ENCODE results near the gene PARD3. TPM values are rescaled to one million over a fixed set of nuclear protein-coding genes. Genes with fewer than 3 reads are reported as not detected.

The PARD3 gene
- total RNA-seq, 1 donor from 2014 or later = 97.8 TPM

GRCh38 chr10:34345383-34345782 is 469.7 kb downstream of the PARD3 start:
- TF ChIP-seq CTCF (conservative IDR thresholded peaks at IDR 0.05; ENCODE audit: low read depth, low read length) = no peak
- H3K4me3 ChIP-seq (ENCODE audit: low read depth, low read length) = no peak overlapping the region
- no peak for DNase-seq (ENCODE audit: low read depth)

GRCh38 chr10:34343764-34344163 is 471.3 kb downstream of the PARD3 start:
- no peak for DNase-seq (ENCODE audit: low read depth)
- H3K4me3 ChIP-seq (ENCODE audit: low read depth, low read length) = no peak overlapping the region
- no peak for TF ChIP-seq CTCF (conservative IDR thresholded peaks at IDR 0.05; ENCODE audit: low read depth, low read length)

DNA sequence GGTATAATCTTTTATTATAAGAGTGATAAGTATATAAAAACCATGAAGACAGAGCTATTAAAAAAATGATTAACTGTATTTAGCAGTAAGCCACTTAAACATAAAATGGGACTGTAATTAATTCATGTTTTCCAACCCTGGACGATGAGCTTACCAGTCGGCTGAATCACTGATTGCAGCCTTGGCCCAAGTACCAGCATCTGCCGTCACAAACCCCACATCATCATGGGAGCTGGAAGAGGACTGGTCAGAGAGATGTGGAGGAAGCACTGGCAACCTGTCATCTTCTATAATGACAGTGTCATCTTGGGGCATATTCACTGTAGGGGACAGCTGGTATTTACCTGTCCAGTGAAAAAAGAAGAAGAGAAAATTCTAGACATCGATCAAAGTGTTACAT is 473.6 kb downstream of the PARD3 start:
- no peak for TF ChIP-seq CTCF (conservative IDR thresholded peaks at IDR 0.05; ENCODE audit: low read depth, low read length)
- no peak overlapping the region for H3K4me3 ChIP-seq (ENCODE audit: low read depth, low read length)
- DNase-seq (ENCODE audit: low read depth) = no peak

GRCh38 chr10:34340934-34341333 is 474.2 kb downstream of the PARD3 start:
- no peak overlapping the region for H3K4me3 ChIP-seq (ENCODE audit: low read depth, low read length)
- no peak for DNase-seq (ENCODE audit: low read depth)
- no peak for TF ChIP-seq CTCF (conservative IDR thresholded peaks at IDR 0.05; ENCODE audit: low read depth, low read length)

DNA sequence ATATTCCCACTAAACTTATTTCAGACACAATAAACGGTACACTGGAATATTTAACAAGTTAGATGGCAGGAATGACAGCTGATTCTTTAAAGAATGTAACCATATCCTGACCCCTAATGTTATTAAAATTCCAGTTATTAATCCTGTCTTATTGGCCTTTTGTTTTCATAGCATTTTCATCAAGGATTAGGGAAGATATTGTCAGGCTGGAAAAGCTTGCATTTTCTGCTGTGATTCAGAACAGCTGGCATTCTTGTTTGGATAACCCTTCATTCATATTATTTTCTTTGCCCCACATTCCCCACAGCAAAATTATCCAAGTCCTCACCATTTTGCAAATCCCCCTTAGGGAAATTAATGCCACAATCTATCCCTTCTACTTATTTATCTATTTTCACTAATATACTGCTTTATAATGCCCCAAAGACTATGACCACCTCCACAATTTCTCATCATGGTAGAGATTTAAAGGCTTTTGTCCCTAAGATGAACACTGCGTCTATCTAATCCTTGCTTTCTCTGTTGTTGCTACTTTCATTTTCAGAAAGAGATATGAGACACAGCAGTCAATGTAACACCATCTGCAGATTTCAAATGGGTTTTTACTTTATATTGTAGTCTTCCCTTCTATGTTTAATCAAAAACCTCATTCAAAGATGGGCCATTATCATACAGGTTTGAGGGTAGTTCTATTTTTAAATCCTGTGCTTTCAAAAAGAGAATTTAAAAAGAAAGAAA is 475.1 kb downstream of the PARD3 start:
- H3K4me3 ChIP-seq (ENCODE audit: low read depth, low read length) = no peak overlapping the region
- no peak for TF ChIP-seq CTCF (conservative IDR thresholded peaks at IDR 0.05; ENCODE audit: low read depth, low read length)
- DNase-seq (ENCODE audit: low read depth) = no peak

- no peak for TF ChIP-seq CTCF (conservative IDR thresholded peaks at IDR 0.05; ENCODE audit: low read depth, low read length)
- DNase-seq (ENCODE audit: low read depth) = no peak
- no peak overlapping the region for H3K4me3 ChIP-seq (ENCODE audit: low read depth, low read length)
These were observed 477.2 kb downstream of the PARD3 start for GRCh38 chr10:34337917-34338316.
